Neural crest cell (in vitro differentiated cells): Measurements from ENCODE around the gene PRKCA. TPM values are rescaled to one million over a fixed set of nuclear protein-coding genes. Genes with fewer than 3 reads are reported as not detected.
"Not testable (repeated sequence)": the region's sequence is repeated elsewhere in the genome, so short reads cannot be mapped to it uniquely, and the experiment has no call there.

Experiments
- DNase-seq: peaks from one replicate; pipeline ENCODE4 v3.0.0; 2021; ENCODE audit warnings: low read depth, mixed read lengths, low spot score
- H3K27ac Mint-ChIP-seq: one replicate; pipeline ENCODE4 v1.8.0; 2021; ENCODE audit warnings: mild to moderate bottlenecking, mixed read lengths; ENCODE audit not compliant: unreplicated experiment
- H3K27me3 Mint-ChIP-seq: 2 replicates; pipeline ENCODE4 v1.8.0; 2021; ENCODE audit warnings: low read depth, mild to moderate bottlenecking, mixed read lengths
- H3K36me3 Mint-ChIP-seq: 2 replicates; pipeline ENCODE4 v1.8.0; 2021; ENCODE audit warnings: low read depth, mild to moderate bottlenecking, mixed read lengths
- H3K4me1 Mint-ChIP-seq: 2 replicates; pipeline ENCODE4 v1.8.0; 2021; ENCODE audit warnings: mixed read lengths
- H3K4me3 Mint-ChIP-seq: one replicate; pipeline ENCODE4 v1.8.0; 2021; ENCODE audit warnings: mild to moderate bottlenecking, mixed read lengths
- H3K9me3 Mint-ChIP-seq: 2 replicates; pipeline ENCODE4 v1.8.0; 2021; ENCODE audit warnings: mixed read lengths
- total RNA-seq: library from RNA; stranded (reverse); gene quantifications from 2 replicates; pipeline ENCODE4 v1.2.1, GENCODE V29; 2021
- TF ChIP-seq, protein P1 (sequence below): fragments of 200-600 bp; sonication (generic); conservative IDR thresholded peaks from 2 replicates; pipeline ENCODE4 v1.5.0; 2021; ENCODE audit warnings: antibody characterized with exemption, mild to moderate bottlenecking

The PRKCA gene
- total RNA-seq, 1 donor from 2014 or later, result 22.7 TPM

GRCh38 chr17:66476014-66476413, 173.6 kb downstream of the PRKCA start:
- H3K9me3 Mint-ChIP-seq, result peaks cover 6% of the 10 kb centered on the region
- no peaks in the 10 kb centered on the region for H3K27me3 Mint-ChIP-seq
- TF ChIP-seq, protein P1, sequence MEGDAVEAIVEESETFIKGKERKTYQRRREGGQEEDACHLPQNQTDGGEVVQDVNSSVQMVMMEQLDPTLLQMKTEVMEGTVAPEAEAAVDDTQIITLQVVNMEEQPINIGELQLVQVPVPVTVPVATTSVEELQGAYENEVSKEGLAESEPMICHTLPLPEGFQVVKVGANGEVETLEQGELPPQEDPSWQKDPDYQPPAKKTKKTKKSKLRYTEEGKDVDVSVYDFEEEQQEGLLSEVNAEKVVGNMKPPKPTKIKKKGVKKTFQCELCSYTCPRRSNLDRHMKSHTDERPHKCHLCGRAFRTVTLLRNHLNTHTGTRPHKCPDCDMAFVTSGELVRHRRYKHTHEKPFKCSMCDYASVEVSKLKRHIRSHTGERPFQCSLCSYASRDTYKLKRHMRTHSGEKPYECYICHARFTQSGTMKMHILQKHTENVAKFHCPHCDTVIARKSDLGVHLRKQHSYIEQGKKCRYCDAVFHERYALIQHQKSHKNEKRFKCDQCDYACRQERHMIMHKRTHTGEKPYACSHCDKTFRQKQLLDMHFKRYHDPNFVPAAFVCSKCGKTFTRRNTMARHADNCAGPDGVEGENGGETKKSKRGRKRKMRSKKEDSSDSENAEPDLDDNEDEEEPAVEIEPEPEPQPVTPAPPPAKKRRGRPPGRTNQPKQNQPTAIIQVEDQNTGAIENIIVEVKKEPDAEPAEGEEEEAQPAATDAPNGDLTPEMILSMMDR, result no peak
- H3K36me3 Mint-ChIP-seq, result peaks cover 3% of the 10 kb centered on the region
- peaks cover 27% of the 10 kb centered on the region for H3K4me1 Mint-ChIP-seq
- no peak for DNase-seq
- no peak overlapping the region for H3K4me3 Mint-ChIP-seq
- H3K27ac Mint-ChIP-seq, result no peak overlapping the region

DNA sequence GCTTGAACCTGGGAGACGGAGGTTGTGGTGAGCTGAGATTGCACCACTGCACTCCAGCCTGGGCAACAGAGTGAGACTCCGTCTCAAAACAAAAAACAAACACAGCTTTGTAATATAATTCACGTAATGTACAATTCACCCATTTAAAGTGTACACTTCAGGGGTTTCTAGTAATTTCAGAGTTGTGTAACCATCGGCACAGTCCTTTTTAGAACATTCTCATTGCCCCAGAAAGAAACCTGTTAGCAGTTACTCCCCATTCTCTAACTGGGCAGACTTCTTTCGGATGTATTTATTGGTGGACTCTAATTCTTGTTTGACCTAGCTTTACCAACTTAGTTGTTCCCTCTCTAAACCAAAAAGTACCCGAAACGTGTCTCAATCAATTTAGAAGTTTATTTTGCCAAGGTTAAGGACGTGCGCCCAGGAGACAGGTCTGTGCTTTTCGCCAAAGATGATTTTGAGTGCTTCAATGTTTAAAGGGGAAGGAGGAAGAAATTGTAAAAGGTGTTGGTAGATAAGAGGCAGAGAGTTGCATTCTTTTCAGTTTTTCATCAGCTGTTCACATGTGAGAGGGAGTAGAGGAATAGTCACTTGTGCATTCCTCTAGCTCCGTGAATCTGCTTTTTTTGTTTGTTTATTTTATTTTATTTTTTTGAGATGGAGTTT, 175.3 kb downstream of the PRKCA start:
- no peak for DNase-seq
- Mint-ChIP-seq H3K36me3 (peaks cover 3% of the 10 kb centered on the region), H3K9me3 (peaks cover 6% of the 10 kb centered on the region), H3K27me3 (no peaks in the 10 kb centered on the region), H3K4me3 (no peak overlapping the region), H3K4me1 (peaks cover 23% of the 10 kb centered on the region), H3K27ac (no peak overlapping the region)
- TF ChIP-seq, protein P1, result no peak

GRCh38 chr17:66479230-66479889, 176.9 kb downstream of the PRKCA start:
- H3K4me1 Mint-ChIP-seq, result peaks cover 17% of the 10 kb centered on the region
- not testable (repeated sequence) for H3K36me3 Mint-ChIP-seq, H3K9me3 Mint-ChIP-seq, H3K27me3 Mint-ChIP-seq, H3K27ac Mint-ChIP-seq, DNase-seq, H3K4me3 Mint-ChIP-seq

DNA sequence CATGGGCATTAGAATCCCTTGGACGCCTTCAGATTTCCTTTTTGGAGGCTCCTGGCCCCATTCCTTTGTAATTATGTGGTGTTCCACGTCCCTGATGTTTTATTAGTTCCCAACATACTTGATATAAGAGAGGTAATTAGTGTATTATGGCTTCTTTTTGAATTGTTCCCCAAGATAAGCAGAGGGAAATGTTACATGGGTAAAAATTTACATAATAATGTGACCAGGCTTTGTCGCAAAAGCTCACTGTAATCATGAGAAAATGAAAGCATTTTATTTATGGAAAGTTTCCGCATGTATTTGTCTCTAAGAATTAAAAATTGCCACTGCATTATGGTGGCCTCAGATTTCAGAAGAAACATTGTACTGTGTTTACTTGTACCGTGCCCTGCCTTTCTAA, 177.8 kb downstream of the PRKCA start:
- Mint-ChIP-seq H3K4me3 (no peak overlapping the region), H3K36me3 (peaks cover 3% of the 10 kb centered on the region), H3K27me3 (no peaks in the 10 kb centered on the region), H3K27ac (no peak overlapping the region), H3K4me1 (peaks cover 8% of the 10 kb centered on the region), H3K9me3 (peaks cover 6% of the 10 kb centered on the region)
- no peak for DNase-seq
- TF ChIP-seq, protein P1, result no peak

- peaks cover 3% of the 10 kb centered on the region for H3K36me3 Mint-ChIP-seq
- TF ChIP-seq, protein P1, result no peak
- H3K27me3 Mint-ChIP-seq, result no peaks in the 10 kb centered on the region
- H3K27ac Mint-ChIP-seq, result no peak overlapping the region
- H3K4me3 Mint-ChIP-seq, result no peak overlapping the region
- H3K9me3 Mint-ChIP-seq, result peaks cover 6% of the 10 kb centered on the region
- no peak for DNase-seq
- peaks cover 5% of the 10 kb centered on the region for H3K4me1 Mint-ChIP-seq
These were observed 178.4 kb downstream of the PRKCA start for GRCh38 chr17:66480802-66481201.

- Mint-ChIP-seq H3K27ac (no peak overlapping the region), H3K36me3 (peaks cover 3% of the 10 kb centered on the region), H3K27me3 (no peaks in the 10 kb centered on the region), H3K4me1 (peaks cover 5% of the 10 kb centered on the region), H3K4me3 (no peak overlapping the region), H3K9me3 (peaks cover 6% of the 10 kb centered on the region)
- TF ChIP-seq, protein P1, result no peak
- no peak for DNase-seq
These were observed 178.9 kb downstream of the PRKCA start for GRCh38 chr17:66481271-66481670.
